A673 (cell line): ENCODE results near the gene SEMA4D. TPM values are rescaled to one million over a fixed set of nuclear protein-coding genes. Genes with fewer than 3 reads are reported as not detected.

Source experiments
- BruUV-seq: library from RNA; stranded (reverse); fragments of 400-500 nt; replicated peaks from 2 replicates; lab custom pipeline; 2021; lab: Mats Ljungman, UMichigan
- CTCF ChIA-PET: fragments of 300-600 bp; sonication (Branson Sonifier 250); formaldehyde crosslinking; loops from one replicate; lab custom pipeline; 2022; ENCODE audit warnings: antibody characterized with exemption; lab: Charles Lee
- POLR2A ChIA-PET: fragments of 300-600 bp; sonication (Branson Sonifier 250); formaldehyde crosslinking; loops from one replicate; lab custom pipeline; 2022; ENCODE audit warnings: antibody characterized with exemption; ENCODE audit not compliant: low non-redundant PET; lab: Charles Lee
- DNase-seq: peaks from one replicate; pipeline ENCODE4 v3.0.0-alpha.2; 2015; ENCODE audit warnings: low spot score
- H3K27ac ChIP-seq: fragments of 200-600 bp; sonication (generic); 2 replicates; pipeline ENCODE4 v1.5.1; 2016; ENCODE audit warnings: mixed run types, low read depth, mild to moderate bottlenecking, mixed read lengths, antibody characterized with exemption, low read length; ENCODE audit not compliant: poor library complexity, severe bottlenecking
- H3K27me3 ChIP-seq: fragments of 200-600 bp; sonication (generic); replicated peaks from 2 replicates; pipeline ENCODE4 v1.6.1; 2017; ENCODE audit warnings: mixed run types, low read depth, mild to moderate bottlenecking, mixed read lengths, antibody characterized with exemption, low read length; ENCODE audit not compliant: insufficient read depth, poor library complexity
- H3K36me3 ChIP-seq: fragments of 200-600 bp; sonication (generic); 2 replicates; pipeline ENCODE4 v1.6.1; 2016; ENCODE audit warnings: mixed run types, mild to moderate bottlenecking, mixed read lengths, antibody characterized with exemption, low read length; ENCODE audit not compliant: insufficient read depth, poor library complexity, severe bottlenecking
- H3K4me1 ChIP-seq: fragments of 200-600 bp; sonication (generic); 2 replicates; pipeline ENCODE4 v1.6.1; 2017; ENCODE audit warnings: mixed run types, mild to moderate bottlenecking, mixed read lengths, antibody characterized with exemption, low read length; ENCODE audit not compliant: insufficient read depth, poor library complexity, severe bottlenecking
- H3K4me3 ChIP-seq: fragments of 200-600 bp; sonication (generic); 2 replicates; pipeline ENCODE4 v1.5.1; 2016; ENCODE audit warnings: low read depth, mixed run types, mild to moderate bottlenecking, mixed read lengths, low read length; ENCODE audit not compliant: poor library complexity, severe bottlenecking
- H3K9me3 ChIP-seq: fragments of 200-600 bp; sonication (generic); 2 replicates; pipeline ENCODE4 v1.6.1; 2016; ENCODE audit warnings: mixed run types, low read depth, mild to moderate bottlenecking, mixed read lengths, antibody characterized with exemption, low read length; ENCODE audit not compliant: poor library complexity, severe bottlenecking
- CTCF ChIP-seq: fragments of 300-800, 200-600 bp; sonication (generic); conservative IDR thresholded peaks from 2 replicates; pipeline ENCODE4 v1.5.1; 2017; ENCODE audit warnings: low read depth, mild to moderate bottlenecking, antibody characterized with exemption, low read length, moderate library complexity, mixed read lengths
- EZH2 ChIP-seq: fragments of 200-600 bp; sonication (generic); IDR thresholded peaks from 2 replicates; pipeline ENCODE4 v1.6.1; 2017; ENCODE audit warnings: borderline replicate concordance, low read depth, mild to moderate bottlenecking, mixed read lengths, antibody characterized with exemption, low read length; ENCODE audit not compliant: poor library complexity, severe bottlenecking
- intact Hi-C: fragments of 100-400 bp; cut with micrococcal nuclease; formaldehyde crosslinking; loops from one replicate; pipeline ENCODE4 v1.10.0; 2022; ENCODE audit not compliant: unreplicated experiment
- total RNA-seq: library from RNA; stranded (reverse); gene quantifications from 2 replicates; pipeline ENCODE4 v1.2.3, GENCODE V29; 2021

Gene SEMA4D
- total RNA-seq, 1 experiment from 2014 or later: 14.2 TPM

DNA sequence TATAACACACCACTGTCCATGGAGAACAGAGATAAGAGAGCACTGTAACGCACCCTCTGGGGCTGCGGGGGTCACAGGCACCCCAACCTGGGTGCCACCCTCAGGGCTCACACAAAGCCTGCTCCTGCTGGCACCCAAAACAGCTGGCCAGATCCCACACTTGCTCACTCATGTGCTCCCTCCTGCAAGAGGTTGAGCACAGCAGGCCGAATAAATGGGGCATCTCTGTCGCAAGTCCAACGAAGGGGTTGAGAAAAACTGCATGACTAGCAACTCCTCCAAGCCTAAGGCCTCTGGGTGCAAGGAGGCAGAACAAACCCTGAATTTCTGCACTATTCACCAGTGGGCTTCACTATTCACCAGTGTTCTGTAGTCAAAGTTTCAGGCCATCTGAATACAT, 99.3 kb downstream of the SEMA4D start:
- CTCF ChIA-PET: no interaction called here
- Histone ChIP-seq H3K4me1 (no peaks in the 10 kb centered on the region), H3K4me3 (no peak overlapping the region), H3K9me3 (no peaks in the 10 kb centered on the region), H3K27ac (no peak overlapping the region), H3K27me3 (no peaks in the 10 kb centered on the region), H3K36me3 (no peaks in the 10 kb centered on the region)
- DNase-seq: no peak
- intact Hi-C loops: no loop called here
- no peak for TF ChIP-seq CTCF
- no peak for TF ChIP-seq EZH2
- POLR2A ChIA-PET: no interaction called here
- BruUV-seq: no TSS peak

DNA sequence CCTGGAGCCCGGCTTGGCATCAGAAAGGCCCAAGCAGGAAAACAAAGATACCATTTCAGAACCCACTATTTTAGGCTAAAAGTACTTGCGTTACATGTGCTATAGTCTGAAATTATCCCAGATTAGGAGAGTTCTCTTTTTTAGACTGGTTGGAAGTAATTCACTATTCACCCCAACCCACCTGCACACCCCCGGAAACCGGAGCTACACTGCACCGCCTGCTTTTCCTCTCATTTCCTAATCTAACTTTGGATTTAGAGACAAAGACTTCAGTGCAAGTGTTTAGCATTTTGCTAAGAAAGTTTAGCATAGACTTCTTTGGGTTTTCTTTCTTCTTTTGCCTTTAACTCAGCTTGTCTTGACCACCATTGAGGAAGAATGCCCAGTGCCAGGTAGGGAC, 100.4 kb downstream of the SEMA4D start:
- no peaks in the 10 kb centered on the region for H3K36me3 ChIP-seq
- DNase-seq: no peak
- intact Hi-C loops: no loop called here
- CTCF ChIA-PET: no interaction called here
- H3K27me3 ChIP-seq: no peaks in the 10 kb centered on the region
- TF ChIP-seq EZH2 (no peak), CTCF (no peak)
- no peaks in the 10 kb centered on the region for H3K9me3 ChIP-seq
- no peaks in the 10 kb centered on the region for H3K4me1 ChIP-seq
- BruUV-seq: no TSS peak
- H3K27ac ChIP-seq: no peak overlapping the region
- H3K4me3 ChIP-seq: no peak overlapping the region
- POLR2A ChIA-PET: no interaction called here

DNA sequence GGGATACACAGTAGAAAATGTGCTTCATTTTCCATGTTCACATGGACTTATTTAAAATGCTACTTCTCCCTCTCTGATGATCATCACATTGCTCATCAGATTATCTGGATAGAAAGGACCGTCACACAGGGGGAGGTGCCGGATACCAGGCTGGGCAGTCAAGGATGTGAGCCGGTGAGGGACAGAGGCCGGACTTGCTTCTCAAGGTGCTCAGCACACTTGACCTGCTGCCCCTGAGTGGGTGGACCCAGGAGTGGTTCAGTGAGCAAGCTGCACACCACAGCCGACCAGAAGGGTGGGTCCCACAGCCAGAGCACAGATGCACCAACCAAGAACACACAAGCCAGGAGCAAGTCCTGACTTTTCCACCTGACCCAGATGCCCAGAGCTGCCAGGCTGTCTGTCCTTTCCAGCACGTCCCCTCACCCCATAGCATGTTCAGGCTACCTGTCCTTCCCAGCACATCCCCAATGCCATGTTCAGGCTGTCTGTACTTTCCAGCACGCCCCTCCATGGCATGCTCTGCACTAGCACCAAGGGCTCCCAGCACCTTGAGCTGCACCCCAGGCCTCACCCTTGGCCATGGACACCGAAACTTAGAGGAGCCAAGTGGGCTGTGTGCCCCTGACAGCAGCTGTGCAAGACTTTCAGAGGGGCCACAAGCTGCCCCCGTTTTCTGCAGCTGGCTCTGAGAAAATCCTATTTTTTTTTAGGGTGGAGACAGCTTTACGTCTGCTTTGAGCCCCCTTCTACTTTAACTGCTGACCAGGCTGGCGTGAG, 101.8 kb downstream of the SEMA4D start:
- Histone ChIP-seq H3K36me3 (no peaks in the 10 kb centered on the region), H3K27me3 (no peaks in the 10 kb centered on the region), H3K27ac (no peak overlapping the region), H3K4me3 (no peak overlapping the region), H3K4me1 (no peaks in the 10 kb centered on the region), H3K9me3 (no peaks in the 10 kb centered on the region)
- intact Hi-C loops: no loop called here
- ChIA-PET POLR2A (no interaction called here), CTCF (no interaction called here)
- no peak for DNase-seq
- no TSS peak for BruUV-seq
- no peak for TF ChIP-seq CTCF
- TF ChIP-seq EZH2: no peak
